HG03097 (cell line): Measurements from ENCODE around the gene KCNMA1.

Source experiments
- ATAC-seq: cut with Tn5 transposase; IDR thresholded peaks from one replicate; pipeline ENCODE4 v1.9.1; 2021; ENCODE audit not compliant: unreplicated experiment, low FRiP score

The KCNMA1 gene

GRCh38 chr10:77609781-77610272, 27.8 kb downstream of the KCNMA1 start:
- ATAC-seq, result no peak

- no peak for ATAC-seq
These were observed 29.3 kb downstream of the KCNMA1 start for GRCh38 chr10:77608281-77608680.

- no peak for ATAC-seq
These were observed 30.9 kb downstream of the KCNMA1 start for GRCh38 chr10:77606751-77607150.

- no peak for ATAC-seq
These were observed 32.1 kb downstream of the KCNMA1 start for GRCh38 chr10:77605466-77605865.

- ATAC-seq, result no peak
These were observed 32.7 kb downstream of the KCNMA1 start for GRCh38 chr10:77604941-77605351.

GRCh38 chr10:77604063-77604462, 33.5 kb downstream of the KCNMA1 start:
- ATAC-seq, result no peak

GRCh38 chr10:77603534-77603927, 34.1 kb downstream of the KCNMA1 start:
- ATAC-seq, result no peak

- ATAC-seq, result no peak
These were observed 34.6 kb downstream of the KCNMA1 start for GRCh38 chr10:77602913-77603533.

- ATAC-seq, result no peak
These were observed 35.2 kb downstream of the KCNMA1 start for GRCh38 chr10:77602231-77602912.

- ATAC-seq, result no peak
These were observed 36.1 kb downstream of the KCNMA1 start for GRCh38 chr10:77601488-77601887.

- no peak for ATAC-seq
These were observed 37.0 kb downstream of the KCNMA1 start for GRCh38 chr10:77600640-77601039.

- no peak for ATAC-seq
These were observed 38.0 kb downstream of the KCNMA1 start for GRCh38 chr10:77599651-77600050.

GRCh38 chr10:77598606-77599005, 39.0 kb downstream of the KCNMA1 start:
- ATAC-seq, result no peak

GRCh38 chr10:77597560-77597959, 40.0 kb downstream of the KCNMA1 start:
- no peak for ATAC-seq

- no peak for ATAC-seq
These were observed 43.2 kb downstream of the KCNMA1 start for GRCh38 chr10:77594471-77594783.

GRCh38 chr10:77593771-77594470, 43.7 kb downstream of the KCNMA1 start:
- no peak for ATAC-seq

- no peak for ATAC-seq
These were observed 44.5 kb downstream of the KCNMA1 start for GRCh38 chr10:77592946-77593636.

GRCh38 chr10:77592510-77592909, 45.1 kb downstream of the KCNMA1 start:
- no peak for ATAC-seq

- ATAC-seq, result no peak
These were observed 46.2 kb downstream of the KCNMA1 start for GRCh38 chr10:77591238-77591880.

- no peak for ATAC-seq
These were observed 47.0 kb downstream of the KCNMA1 start for GRCh38 chr10:77590344-77591237.
